PFSK-1 (cell line): ENCODE measurements around the gene HSD3B2.

Experiments used
- FOXP2 ChIP-seq: optimal IDR thresholded peaks from 2 replicates; pipeline ENCODE3; 2011; ENCODE audit warnings: borderline replicate concordance, control low read depth, inconsistent platforms; ENCODE audit not compliant: insufficient read depth; ENCODE audit errors: extremely low read length, extremely low read depth
- POLR2AphosphoS5 ChIP-seq: IDR thresholded peaks from 2 replicates; pipeline ENCODE4 v1.6.1; 2012; ENCODE audit warnings: low read depth, mild to moderate bottlenecking, control low read depth, low read length, moderate library complexity

- TF ChIP-seq POLR2AphosphoS5 (no peak), FOXP2 (no peak)
Measured at GRCh38 chr1:119428991-119429390, 14.0 kb downstream of the HSD3B2 start.
